Measurements from ENCODE around the gene CCDC7.
"Not testable (repeated sequence)": the region's sequence is repeated elsewhere in the genome, so short reads cannot be mapped to it uniquely, and the experiment has no call there.

The CCDC7 gene

GRCh38 chr10:32699683-32700082 lies 253.7 kb downstream of the CCDC7 start:
- not testable (repeated sequence) for DNase-seq (ENCODE audit: low read depth in 2 of 2)

GRCh38 chr10:32713560-32713959 lies 267.6 kb downstream of the CCDC7 start:
- DNase-seq (ENCODE audit: low read depth in 2 of 2): no peak

GRCh38 chr10:32731527-32731926 lies 285.6 kb downstream of the CCDC7 start:
- no peak for DNase-seq (ENCODE audit: low read depth in 2 of 2)

DNA sequence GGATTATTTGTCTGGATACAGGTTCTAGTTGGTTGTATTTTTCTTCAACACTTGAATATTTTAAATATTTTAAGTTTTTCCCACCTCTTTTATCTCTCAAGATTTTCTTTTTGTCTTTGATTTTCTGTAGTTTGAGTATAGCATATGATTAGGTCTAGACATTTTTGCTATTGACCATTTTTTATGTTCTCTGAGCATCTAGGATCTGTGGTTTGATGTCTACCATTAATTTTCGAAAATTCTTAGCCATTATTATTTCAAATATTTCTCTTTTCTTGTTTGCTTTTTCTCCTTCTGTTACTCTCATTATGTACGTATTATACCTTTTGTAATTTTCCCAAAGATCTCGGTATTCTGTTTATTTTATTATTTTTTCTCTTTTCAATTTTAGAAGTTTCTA lies 293.0 kb downstream of the CCDC7 start:
- no peak for DNase-seq (ENCODE audit: low read depth in 2 of 2)

DNA sequence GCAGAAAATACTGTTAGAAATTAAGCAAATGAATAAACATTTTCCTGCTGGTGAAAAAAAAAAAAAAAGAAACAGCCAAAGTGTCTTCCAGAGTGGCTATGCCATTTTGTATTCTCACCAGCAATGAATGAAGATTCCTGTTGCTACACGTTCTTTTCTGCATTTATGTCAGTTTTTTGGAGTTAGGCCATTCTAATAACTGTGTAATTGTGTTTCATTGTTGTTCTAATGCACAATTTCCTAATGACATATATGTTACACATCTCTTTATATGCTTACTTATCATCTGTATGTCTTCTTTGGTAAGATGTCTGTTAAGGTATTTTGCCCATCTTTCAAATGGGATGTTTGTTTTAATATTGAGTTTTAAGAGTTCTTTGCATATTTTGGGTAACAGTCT lies 298.4 kb downstream of the CCDC7 start:
- no peak for DNase-seq (ENCODE audit: low read depth in 2 of 2)

DNA sequence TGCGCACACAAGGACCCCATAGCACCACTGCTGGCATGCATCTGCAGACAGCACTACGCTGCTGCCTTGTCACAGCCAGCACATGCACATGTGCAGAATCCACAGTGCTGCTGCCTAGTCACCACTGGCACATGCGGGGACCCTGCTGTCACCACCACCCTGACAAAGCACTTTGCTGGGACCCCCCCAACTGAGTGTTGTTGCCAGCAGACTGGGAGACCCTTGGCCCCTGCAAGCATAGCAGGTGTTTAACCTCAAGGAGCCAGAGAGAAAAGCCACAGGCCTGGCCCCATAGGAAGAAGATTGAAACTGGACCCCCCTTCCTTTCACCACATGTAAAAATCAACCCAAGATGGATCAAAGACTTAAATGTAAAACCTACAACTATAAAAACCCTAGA lies 300.9 kb downstream of the CCDC7 start:
- DNase-seq (ENCODE audit: low read depth in 2 of 2): no peak

GRCh38 chr10:32751582-32751981 lies 305.6 kb downstream of the CCDC7 start:
- no peak for DNase-seq (ENCODE audit: low read depth in 2 of 2)

- not testable (repeated sequence) for DNase-seq (ENCODE audit: low read depth in 2 of 2)
Measured at GRCh38 chr10:32754900-32755299, 309.0 kb downstream of the CCDC7 start.

GRCh38 chr10:32771217-32771616 lies 325.3 kb downstream of the CCDC7 start:
- DNase-seq (ENCODE audit: low read depth in 2 of 2): no peak

DNA sequence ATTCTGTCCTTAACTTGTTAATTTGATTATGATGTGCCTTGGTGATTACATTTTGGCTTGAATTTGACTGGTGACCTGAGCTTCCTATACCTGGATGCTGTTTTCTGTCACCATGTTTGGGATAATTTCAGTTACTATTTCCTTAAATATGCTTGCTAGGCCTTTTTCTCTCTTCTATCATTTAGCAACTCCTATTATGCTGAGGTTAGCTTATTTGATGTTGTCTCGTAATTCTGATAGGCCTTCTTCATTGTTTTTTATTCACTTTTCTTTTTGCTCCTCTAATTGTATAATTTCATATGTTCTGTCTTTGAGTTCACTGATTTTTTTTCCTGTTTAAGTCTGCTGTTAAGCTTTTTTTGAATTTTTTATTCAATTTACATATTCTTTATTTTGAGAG lies 327.2 kb downstream of the CCDC7 start:
- DNase-seq (ENCODE audit: low read depth in 2 of 2): no peak

DNA sequence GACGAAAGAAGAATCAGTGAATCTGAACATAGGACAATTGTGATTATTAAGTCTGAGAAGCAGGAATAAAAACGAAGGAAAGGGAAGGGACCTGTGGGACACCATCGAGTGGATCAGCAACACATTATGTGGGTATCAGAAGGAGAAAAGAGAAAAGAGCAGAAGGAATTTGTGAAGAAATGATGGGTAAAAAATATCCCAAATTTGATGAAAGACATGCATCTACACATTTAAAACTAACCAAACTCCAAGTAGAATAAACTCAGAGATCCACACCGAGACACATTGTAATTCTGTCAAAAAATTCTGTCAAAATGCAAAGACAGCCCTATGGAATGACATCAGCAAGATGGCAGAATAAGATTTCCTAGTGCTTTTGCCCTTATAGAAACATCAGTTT lies 341.0 kb downstream of the CCDC7 start:
- no peak for DNase-seq (ENCODE audit: low read depth in 2 of 2)

- no peak for DNase-seq (ENCODE audit: low read depth in 2 of 2)
Measured at GRCh38 chr10:32787690-32788284, 341.8 kb downstream of the CCDC7 start.

- DNase-seq (ENCODE audit: low read depth in 2 of 2): no peak
Measured at GRCh38 chr10:32788359-32788758, 342.4 kb downstream of the CCDC7 start.

GRCh38 chr10:32790483-32790882 lies 344.5 kb downstream of the CCDC7 start:
- no peak for DNase-seq (ENCODE audit: low read depth in 2 of 2)

GRCh38 chr10:32793033-32793432 lies 347.1 kb downstream of the CCDC7 start:
- DNase-seq (ENCODE audit: low read depth in 2 of 2): no peak

GRCh38 chr10:32795598-32796183 lies 349.8 kb downstream of the CCDC7 start:
- no peak for DNase-seq (ENCODE audit: low read depth in 2 of 2)

GRCh38 chr10:32797393-32797792 lies 351.5 kb downstream of the CCDC7 start:
- not testable (repeated sequence) for DNase-seq (ENCODE audit: low read depth in 2 of 2)

- no peak for DNase-seq (ENCODE audit: low read depth in 2 of 2)
Measured at GRCh38 chr10:32846974-32847373, 401.0 kb downstream of the CCDC7 start.

DNA sequence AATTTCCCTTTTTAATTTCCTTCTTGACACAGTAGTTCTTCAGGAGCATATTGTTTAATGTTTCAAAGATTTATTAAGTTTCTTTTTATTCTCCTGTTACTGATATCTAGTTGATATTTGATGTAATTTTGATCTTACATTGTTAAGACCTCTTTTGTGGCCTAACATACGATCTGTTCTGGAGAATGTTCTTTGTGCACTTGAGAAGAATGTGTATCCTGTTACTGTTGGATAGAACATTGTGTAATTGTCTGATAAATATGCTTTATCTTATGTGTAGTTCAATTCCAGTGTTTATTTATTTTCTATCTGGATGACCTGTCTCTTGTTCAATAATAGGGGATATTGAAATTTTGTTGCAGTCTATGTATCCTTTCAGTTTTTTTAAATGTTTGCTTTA lies 405.4 kb downstream of the CCDC7 start:
- no peak for DNase-seq (ENCODE audit: low read depth in 2 of 2)

GRCh38 chr10:32854435-32854834 lies 408.5 kb downstream of the CCDC7 start:
- no peak for DNase-seq (ENCODE audit: low read depth in 2 of 2)

- no peak for DNase-seq (ENCODE audit: low read depth in 2 of 2)
Measured at GRCh38 chr10:32865170-32865569, 419.2 kb downstream of the CCDC7 start.

- no peak for DNase-seq (ENCODE audit: low read depth in 2 of 2)
Measured at GRCh38 chr10:32877915-32878314, 432.0 kb downstream of the CCDC7 start.

DNA sequence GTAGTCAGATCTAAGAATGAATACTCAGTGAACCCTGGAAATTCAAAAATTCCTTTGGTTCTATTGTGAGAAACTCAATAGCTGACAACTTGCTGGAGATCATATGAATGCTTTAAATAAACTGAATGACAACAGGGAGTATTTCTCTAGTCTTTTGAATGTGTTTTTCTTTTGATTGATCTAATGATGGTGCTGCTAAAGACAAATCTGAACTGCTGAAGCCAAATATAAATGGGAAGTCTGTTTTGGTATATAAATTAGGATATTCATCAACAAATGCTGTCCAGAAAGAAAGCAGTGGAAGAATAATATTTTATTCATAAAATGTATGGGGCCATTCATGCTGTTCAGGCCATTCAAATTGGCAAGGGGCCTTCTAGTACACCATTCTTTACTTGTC lies 432.7 kb downstream of the CCDC7 start:
- no peak for DNase-seq (ENCODE audit: low read depth in 2 of 2)

- DNase-seq (ENCODE audit: low read depth in 2 of 2): no peak
Measured at GRCh38 chr10:32882076-32882475, 436.1 kb downstream of the CCDC7 start.
